Heart right ventricle (tissue), 16 donors: ENCODE data around the gene URI1. TPM values are rescaled to one million over a fixed set of nuclear protein-coding genes. Genes with fewer than 3 reads are reported as not detected.

ENCODE experiments used
- ATAC-seq, 8 donors: fragments of 200-7000 bp; cut with Tn5 transposase; one replicate each; pipeline ENCODE4 v1.9.1; 2020; ENCODE audit warnings: mild to moderate bottlenecking in 8 of 8, moderate library complexity in 8 of 8, moderate number of reproducible peaks in 1 of 8
- DNase-seq, 2 donors: peaks; one replicate each; pipeline ENCODE4 v3.0.0-alpha.2; 2020
- H3K27ac ChIP-seq, 10 donors: fragments of 200-600 bp; sonication (generic) in 2 of 10; one replicate each; pipeline versions ENCODE4 v1.5.0 to v1.8.0; 2020 to 2022; ENCODE audit warnings: mild to moderate bottlenecking in 3 of 10
- H3K27me3 ChIP-seq, 7 donors: fragments of 200-600 bp; one replicate each; pipeline ENCODE4 v1.8.0; 2021 to 2022; ENCODE audit warnings: mild to moderate bottlenecking in 2 of 7
- H3K36me3 ChIP-seq, 9 donors: fragments of 200-600 bp; sonication (generic) in 1 of 9; one replicate each; pipeline versions ENCODE4 v1.5.0 to v1.8.0; 2020 to 2022; ENCODE audit warnings: mild to moderate bottlenecking in 2 of 9
- H3K4me1 ChIP-seq, 9 donors: fragments of 200-600 bp; sonication (generic) in 1 of 9; one replicate each; pipeline versions ENCODE4 v1.5.0 to v1.8.0; 2020 to 2022; ENCODE audit warnings: mild to moderate bottlenecking in 4 of 9
- H3K4me3 ChIP-seq, 10 donors: fragments of 200-600 bp; sonication (generic) in 2 of 10; one replicate each; pipeline versions ENCODE4 v1.5.0 to v1.8.0; 2020 to 2022; ENCODE audit warnings: mild to moderate bottlenecking in 7 of 10, moderate library complexity in 2 of 10
- H3K9me3 ChIP-seq, 11 donors: fragments of 200-600 bp in 10 of 11; sonication (generic) in 2 of 11; one replicate each; pipeline versions ENCODE4 v1.5.0 to v1.8.0; 2013 to 2022; ENCODE audit warnings: mild to moderate bottlenecking in 2 of 11, control low read depth in 1 of 11, moderate library complexity in 1 of 11
- WGBS, 2 donors: extraction: QIAGEN DNeasy Blood & Tissue Kit; methylation state at CpG; one replicate each; pipeline ENCODE4 v1.1.7; 2013; ENCODE audit warnings: inconsistent platforms in 1 of 2; 5-methylcytosine and 5-hydroxymethylcytosine counted together
- intact Hi-C, 10 donors: fragments of 100-400 bp; cut with DNase I; formaldehyde crosslinking; loops; one replicate each; pipeline versions ENCODE4 v1.11.1 to v1.14.2; 2022
- polyA plus RNA-seq, 2 donors: library from polyadenylated mRNA; stranded (reverse); fragments of 200-250 nt; gene quantifications; one replicate each; pipeline ENCODE4 v1.2.3, GENCODE V29; 2013
- total RNA-seq, 10 donors: library from RNA; stranded (reverse); fragmentation: NEBNext Ultra II Directional in 3 of 10; extraction: Animal tissue kit (Norgen Biotek cat#: 25700) in 3 of 10; gene quantifications; one replicate each; pipeline versions ENCODE4 v1.2.1 to v1.2.4, GENCODE V29; 2021 to 2023
- TF ChIP-seq, protein P1 (sequence below), 9 donors: fragments of 200-600 bp; sonication (generic) in 2 of 9; IDR thresholded peaks; one replicate each; pipeline versions ENCODE4 v1.5.0 to v1.8.0; 2021 to 2022; ENCODE audit warnings: antibody characterized with exemption in 9 of 9, mild to moderate bottlenecking in 5 of 9, moderate library complexity in 1 of 9
- donor health status: Arrhythmogenic right ventricular cardiomyopathy.
- donor health status: ischemic (EF 13 %, LVEDD 7.1; RV severe dilation, severe dysfunction).
- donor health status: healthy with polysubstance abuse.
- donor health status: DM: no; HTN: yes; CAD: no.
- donor health status: DM: no; HTN: no; CAD: no.
- donor health status: ischemic (EF 25% LVEDD 6.9; RV normal size, moderate dysfunction).
- donor health status: ischemic (EF 25% LVEDD 5.7; RV mildly dilated, moderate dysfunction).
- donor health status: healthy.
- donor health status: DM: yes; HTN: yes; CAD: no.
- donor health status: Ischemic cardiomyopathy.
- donor health status: ischemic (EF 35%, LVEDD 5.7; RV mildly dilated, moderate dysfunction).
- donor health status: nonischemic (EF 11% LVEDD 7.7; RV severe dilation, severe dysfunction).
- donor health status: DM: yes; HTN: yes; CAD: no.
- donor health status: PGD.
- donor health status: ischemic (EF 29% LVEDD 5.4; RV normal size, mild dysfunction).
- donor health status: nonischemic (EF 23%, LVEDD 6.1; RV moderate dilation, normal function).

URI1 gene
- total and polyA plus RNA-seq, 12 donors: 10.2 to 47.7 (median 41.9) TPM

DNA sequence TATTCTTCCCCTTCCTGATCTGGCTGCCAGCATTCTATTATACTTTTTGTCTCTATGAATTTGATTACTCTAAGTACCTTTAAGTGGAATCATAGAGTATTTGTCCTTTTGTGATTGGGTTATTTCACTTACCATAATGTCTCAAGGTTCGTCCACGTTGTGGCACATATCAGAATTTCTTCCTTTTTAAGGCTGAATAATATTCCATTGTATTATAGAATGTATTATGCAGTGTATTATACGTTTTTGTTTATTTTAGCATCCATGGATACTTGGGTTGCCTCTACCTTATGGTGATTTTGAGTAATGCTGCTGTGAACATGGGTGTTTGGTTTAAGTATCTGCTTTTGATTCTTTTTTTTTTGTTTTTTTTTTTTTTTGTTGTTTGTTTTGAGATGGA, 19.3 kb downstream of the URI1 start:
- WGBS, 2 donors: 91 to 92% methylated on average over 3 of the region's 3 CpGs
- H3K9me3 ChIP-seq: no peaks in the 10 kb centered on the region
- H3K27me3 ChIP-seq: no peaks in the 10 kb centered on the region
- TF ChIP-seq, protein P1, sequence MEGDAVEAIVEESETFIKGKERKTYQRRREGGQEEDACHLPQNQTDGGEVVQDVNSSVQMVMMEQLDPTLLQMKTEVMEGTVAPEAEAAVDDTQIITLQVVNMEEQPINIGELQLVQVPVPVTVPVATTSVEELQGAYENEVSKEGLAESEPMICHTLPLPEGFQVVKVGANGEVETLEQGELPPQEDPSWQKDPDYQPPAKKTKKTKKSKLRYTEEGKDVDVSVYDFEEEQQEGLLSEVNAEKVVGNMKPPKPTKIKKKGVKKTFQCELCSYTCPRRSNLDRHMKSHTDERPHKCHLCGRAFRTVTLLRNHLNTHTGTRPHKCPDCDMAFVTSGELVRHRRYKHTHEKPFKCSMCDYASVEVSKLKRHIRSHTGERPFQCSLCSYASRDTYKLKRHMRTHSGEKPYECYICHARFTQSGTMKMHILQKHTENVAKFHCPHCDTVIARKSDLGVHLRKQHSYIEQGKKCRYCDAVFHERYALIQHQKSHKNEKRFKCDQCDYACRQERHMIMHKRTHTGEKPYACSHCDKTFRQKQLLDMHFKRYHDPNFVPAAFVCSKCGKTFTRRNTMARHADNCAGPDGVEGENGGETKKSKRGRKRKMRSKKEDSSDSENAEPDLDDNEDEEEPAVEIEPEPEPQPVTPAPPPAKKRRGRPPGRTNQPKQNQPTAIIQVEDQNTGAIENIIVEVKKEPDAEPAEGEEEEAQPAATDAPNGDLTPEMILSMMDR (IDR thresholded peaks at IDR 0.05): no peak
- H3K27ac ChIP-seq: no peak overlapping the region
- intact Hi-C loops: no loop called here
- no peak for DNase-seq
- H3K4me3 ChIP-seq: no peak overlapping the region
- no peak for ATAC-seq
- no peaks in the 10 kb centered on the region for H3K36me3 ChIP-seq
- peaks cover 0 to 35% (median 9%) of the 10 kb centered on the region in 9 donors for H3K4me1 ChIP-seq

DNA sequence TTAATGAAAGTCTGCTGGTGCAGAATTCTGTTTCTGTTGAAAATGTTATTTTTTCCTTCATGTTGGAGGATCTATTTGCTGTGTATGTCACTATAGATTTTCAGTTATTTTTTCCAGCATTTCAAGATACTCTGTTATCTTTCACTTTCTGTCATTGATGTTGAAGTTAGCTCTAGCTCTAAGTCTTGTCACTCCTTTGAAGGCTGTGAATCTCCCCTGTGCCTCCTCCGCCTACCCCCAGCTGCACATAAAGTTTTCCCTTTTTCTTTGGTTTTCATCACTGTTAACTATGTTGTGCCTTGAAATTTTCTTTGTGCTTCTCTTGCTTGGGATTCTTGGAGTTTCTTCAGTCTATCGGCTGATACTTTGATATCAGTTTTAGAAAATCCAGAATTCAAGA, 20.8 kb downstream of the URI1 start:
- WGBS, 2 donors: 86 to 94% methylated on average over 2 of the region's 2 CpGs

DNA sequence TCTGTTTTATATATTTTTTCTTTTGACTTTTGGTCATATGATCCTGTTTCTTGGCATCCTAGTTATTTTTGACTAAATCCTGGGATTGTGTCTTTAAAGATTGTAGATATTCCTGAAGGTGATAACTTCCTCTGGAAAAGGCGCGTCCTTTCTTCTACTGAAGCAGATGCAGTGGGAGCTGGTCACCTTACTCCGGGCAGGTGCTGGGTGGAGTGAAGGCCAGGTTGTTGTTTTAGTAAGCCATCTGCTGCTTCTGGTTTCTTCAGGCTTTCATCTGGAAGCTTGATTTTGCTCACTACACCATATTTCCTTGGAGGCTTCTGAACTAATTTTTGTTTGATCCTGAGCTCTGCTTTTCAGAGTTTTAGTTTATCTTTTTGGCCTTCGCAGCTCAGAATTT, 21.5 kb downstream of the URI1 start:
- DNase-seq (no peak), ATAC-seq (no peak)
- Histone ChIP-seq H3K36me3 (no peaks in the 10 kb centered on the region), H3K27ac (no peak overlapping the region), H3K4me3 (no peak overlapping the region), H3K4me1 (peaks cover 6 to 54% (median 27%) of the 10 kb centered on the region in 9 donors), H3K27me3 (no peaks in the 10 kb centered on the region), H3K9me3 (no peaks in the 10 kb centered on the region)
- 79 to 85% methylated on average over 4 of the region's 4 CpGs for WGBS, 2 donors
- TF ChIP-seq, protein P1 (IDR thresholded peaks at IDR 0.05): no peak
- intact Hi-C loops: no loop called here

More for the DNA sequence above, 20.8 kb downstream of the URI1 start:
- Histone ChIP-seq H3K27me3 (no peaks in the 10 kb centered on the region), H3K9me3 (no peaks in the 10 kb centered on the region), H3K4me1 (peaks cover 5 to 50% (median 22%) of the 10 kb centered on the region in 9 donors), H3K27ac (no peak overlapping the region), H3K36me3 (no peaks in the 10 kb centered on the region), H3K4me3 (no peak overlapping the region)
- intact Hi-C loops: no loop called here
- DNase-seq (no peak), ATAC-seq (no peak)
- TF ChIP-seq, protein P1 (IDR thresholded peaks at IDR 0.05): no peak

DNA sequence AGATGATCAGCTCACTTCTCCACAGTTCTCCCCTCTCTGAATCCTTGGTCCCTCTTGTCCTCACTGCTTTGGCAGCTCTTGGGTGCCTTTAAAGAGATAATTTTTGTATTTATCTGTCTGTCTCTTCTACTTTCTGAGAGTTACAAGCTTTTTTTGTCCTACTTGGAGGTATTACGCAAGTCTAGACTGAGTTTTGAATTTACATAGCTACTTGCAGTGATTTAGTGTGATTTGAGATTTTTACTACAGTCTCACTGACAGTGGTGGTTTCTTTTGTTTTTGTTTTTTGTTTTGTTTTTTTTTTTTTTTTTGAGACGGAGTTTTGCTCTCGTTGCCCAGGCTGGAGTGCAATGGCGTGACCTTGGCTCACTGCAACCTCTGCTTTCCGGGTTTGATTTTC, 22.1 kb downstream of the URI1 start:
- ATAC-seq: no peak
- no peak overlapping the region for H3K4me3 ChIP-seq
- intact Hi-C loops: no loop called here
- TF ChIP-seq, protein P1 (IDR thresholded peaks at IDR 0.05): no peak
- H3K27me3 ChIP-seq: no peaks in the 10 kb centered on the region
- no peaks in the 10 kb centered on the region for H3K36me3 ChIP-seq
- no peak for DNase-seq
- no peak overlapping the region for H3K27ac ChIP-seq
- H3K4me1 ChIP-seq: peaks cover 6 to 56% (median 27%) of the 10 kb centered on the region in 9 donors
- WGBS, 2 donors: 65 to 81% methylated on average over 5 of the region's 5 CpGs
- no peaks in the 10 kb centered on the region for H3K9me3 ChIP-seq
